ENCODE data around the gene ZBTB33.
A peak's percentile ranks its signal among the peaks of the same experiment; 100 is the strongest.

Gene ZBTB33

GRCh38 chrX:120305531-120306141 is 55.0 kb downstream of the ZBTB33 start:
- DNase-seq (ENCODE audit: low spot score), result no peak

- DNase-seq (ENCODE audit: low spot score), result peak; percentile 34
These were observed 56.0 kb downstream of the ZBTB33 start for GRCh38 chrX:120306630-120307029.

All from activated CD4-positive, alpha-beta T cell treated with anti-CD3 and anti-CD28 coated beads, Interleukin-2, Interleukin-4, amounts not matched to agents 100 ng/mL and 50 ng/mL, durations not matched to agents 16 hours and 8 hours (primary cell).